Measurements from ENCODE around the gene C1orf159.

- TF ChIP-seq CTCF (IDR thresholded peaks at IDR 0.05; ENCODE audit: borderline replicate concordance, extremely low read depth, low read length, poor library complexity, severe bottlenecking) (no peak), EZH2 (IDR thresholded peaks at IDR 0.05; ENCODE audit: borderline replicate concordance, low read depth, low read length, severe bottlenecking) (no peak)
Observed at GRCh38 chr1:1132956-1133750, 17.3 kb upstream of the C1orf159 start.

All from DND-41 (cell line).